Fibroblast of pulmonary artery (primary cell): ENCODE data around the gene ZNF414.

Experiments
- DNase-seq: peaks from one replicate; pipeline ENCODE4 v3.0.0-alpha.2; 2010; ENCODE audit warnings: low read depth
- H3K4me3 ChIP-seq: replicated peaks from 2 replicates; pipeline ENCODE4 v1.5.1; 2011; ENCODE audit warnings: low read depth, mild to moderate bottlenecking, control low read depth, low read length, moderate library complexity
- CTCF ChIP-seq: IDR thresholded peaks from 2 replicates; pipeline ENCODE4 v1.5.1; 2011; ENCODE audit warnings: mild to moderate bottlenecking, control low read depth, low read length, inconsistent platforms; ENCODE audit errors: missing control alignments

ZNF414 gene

GRCh38 chr19:8511573-8512101 is 2.3 kb downstream of the ZNF414 start:
- H3K4me3 ChIP-seq = no peak overlapping the region
- TF ChIP-seq CTCF = no peak
- DNase-seq = no peak

- DNase-seq = no peak
- H3K4me3 ChIP-seq = no peak overlapping the region
- TF ChIP-seq CTCF = no peak
Measured at GRCh38 chr19:8510589-8511115, 3.3 kb downstream of the ZNF414 start.

GRCh38 chr19:8506402-8506957 is 7.5 kb downstream of the ZNF414 start:
- H3K4me3 ChIP-seq = peak overlapping the region; percentile 61
- no peak for TF ChIP-seq CTCF
- DNase-seq = no peak

- peak overlapping the region; percentile 61 for H3K4me3 ChIP-seq
- peak; percentile 67 for DNase-seq
- TF ChIP-seq CTCF = peak; percentile 76
Measured at GRCh38 chr19:8505680-8506401, 8.1 kb downstream of the ZNF414 start.

- no peak for DNase-seq
Measured at GRCh38 chr19:8504919-8505318, 9.0 kb downstream of the ZNF414 start.

GRCh38 chr19:8504171-8504570 is 9.8 kb downstream of the ZNF414 start:
- no peak for TF ChIP-seq CTCF
- no peak for DNase-seq
- no peak overlapping the region for H3K4me3 ChIP-seq

More at GRCh38 chr19:8504919-8505318, 9.0 kb downstream of the ZNF414 start:
- TF ChIP-seq CTCF = no peak
- H3K4me3 ChIP-seq = no peak overlapping the region
